RKO (cell line): ENCODE measurements around the gene CTSH.

Experiments
- DNase-seq: peaks from one replicate; pipeline ENCODE4 v3.0.0-alpha.2; 2016; ENCODE audit warnings: low spot score

CTSH gene, protein sequence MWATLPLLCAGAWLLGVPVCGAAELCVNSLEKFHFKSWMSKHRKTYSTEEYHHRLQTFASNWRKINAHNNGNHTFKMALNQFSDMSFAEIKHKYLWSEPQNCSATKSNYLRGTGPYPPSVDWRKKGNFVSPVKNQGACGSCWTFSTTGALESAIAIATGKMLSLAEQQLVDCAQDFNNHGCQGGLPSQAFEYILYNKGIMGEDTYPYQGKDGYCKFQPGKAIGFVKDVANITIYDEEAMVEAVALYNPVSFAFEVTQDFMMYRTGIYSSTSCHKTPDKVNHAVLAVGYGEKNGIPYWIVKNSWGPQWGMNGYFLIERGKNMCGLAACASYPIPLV

DNA sequence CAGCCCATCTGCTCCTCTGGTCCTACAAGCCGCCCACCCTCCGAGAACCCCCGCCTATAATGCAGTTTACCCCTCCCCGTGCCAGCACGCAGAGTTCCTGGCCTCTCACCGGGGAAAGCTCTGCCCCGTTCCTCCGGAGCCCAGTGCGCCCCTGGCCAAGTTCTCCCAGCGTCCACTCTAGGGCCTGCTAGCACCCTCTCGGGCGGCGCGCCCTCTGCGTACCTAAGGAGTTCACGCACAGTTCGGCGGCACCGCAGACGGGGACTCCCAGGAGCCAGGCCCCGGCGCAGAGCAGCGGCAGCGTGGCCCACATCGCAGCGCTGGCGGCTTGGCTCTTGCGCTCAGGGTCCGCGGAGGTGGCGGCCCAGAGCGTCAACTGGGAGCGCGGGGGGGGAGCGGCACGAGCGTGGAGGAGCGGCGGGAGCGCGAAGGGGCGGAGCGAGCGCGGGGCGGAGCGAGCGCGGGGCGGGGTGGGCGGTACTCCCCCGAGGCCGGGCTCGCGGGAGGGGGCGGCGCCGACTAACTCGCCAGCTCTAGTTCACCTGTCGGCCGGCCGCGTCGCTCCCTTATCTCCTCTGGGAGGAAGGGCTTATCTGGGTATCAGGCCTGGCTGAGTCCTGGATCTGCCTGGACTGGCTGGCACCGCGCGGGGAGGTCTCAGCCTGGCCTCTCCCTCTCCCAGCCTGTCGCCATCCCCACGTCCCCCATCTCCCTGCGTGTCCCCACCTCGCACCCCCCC, at the start of gene CTSH:
Gene CTSH (minus strand): TSS at position 378 of the 739 bp plus-strand sequence. CDS start 65 bp downstream, at position 313.
- DNase-seq = peak; percentile 60

DNA sequence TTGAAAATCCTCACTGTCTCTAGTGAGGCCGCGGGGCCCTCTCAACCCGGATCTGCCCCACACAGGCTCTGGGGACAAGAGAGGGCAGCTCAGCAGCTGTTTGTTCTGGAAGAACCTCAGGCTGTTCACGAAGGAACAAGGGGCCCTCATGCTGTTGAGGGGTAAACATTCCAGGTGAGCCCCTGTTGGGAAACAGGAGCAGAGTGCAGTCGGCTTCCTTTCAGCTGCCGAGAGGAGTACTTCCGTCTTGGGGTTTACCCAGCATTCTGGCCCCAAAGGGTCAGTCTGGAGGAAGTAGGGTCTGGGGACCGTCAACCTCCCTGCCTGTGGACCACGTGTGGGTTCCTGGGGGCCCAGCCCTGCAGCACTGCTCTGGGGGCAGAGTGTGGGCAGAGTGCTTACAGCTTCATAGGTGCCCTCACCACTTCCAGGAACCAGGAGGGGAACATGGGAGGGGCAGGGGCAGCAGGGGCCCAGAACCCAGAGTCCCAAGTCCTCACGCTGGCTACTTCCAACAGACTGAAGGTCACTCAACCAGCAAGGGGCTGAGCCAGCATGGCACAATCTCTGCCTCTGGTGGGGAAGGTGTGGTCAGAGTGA, 49.2 kb upstream of the CTSH start:
- DNase-seq = no peak

DNA sequence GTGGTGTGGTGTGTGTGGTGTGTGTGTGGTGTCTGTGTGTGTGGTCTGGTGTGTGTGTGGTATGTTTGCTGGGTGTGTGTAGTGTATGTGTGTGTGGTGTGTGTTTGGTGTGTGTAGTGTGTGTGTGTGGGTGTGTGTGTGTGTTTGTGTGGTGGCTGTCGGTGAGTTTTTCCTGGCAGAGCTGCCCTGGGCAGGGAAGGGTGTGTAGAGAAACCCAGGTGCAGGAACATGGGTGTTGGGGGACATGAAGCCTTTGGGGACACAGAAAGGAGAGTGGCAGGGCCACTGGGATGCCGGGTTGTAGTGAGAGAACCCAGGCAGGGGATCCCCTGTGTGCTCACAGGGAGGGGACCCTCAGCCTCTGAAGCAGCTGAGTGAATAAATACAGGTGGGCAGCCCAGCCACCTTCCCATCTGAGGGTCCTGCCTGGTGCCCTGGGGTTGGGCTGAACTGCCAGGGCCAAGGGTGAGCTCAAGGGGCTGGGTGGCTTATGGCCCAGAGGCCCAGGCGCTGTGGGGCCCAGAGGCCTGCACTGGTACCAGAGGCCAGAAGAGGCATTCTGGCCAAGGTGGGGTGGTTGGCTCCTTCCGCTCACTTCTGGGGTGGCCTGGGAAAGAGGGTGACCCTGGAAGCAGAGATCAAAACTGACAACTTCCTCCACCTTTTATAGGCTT, 48.5 kb upstream of the CTSH start:
- no peak for DNase-seq

DNA sequence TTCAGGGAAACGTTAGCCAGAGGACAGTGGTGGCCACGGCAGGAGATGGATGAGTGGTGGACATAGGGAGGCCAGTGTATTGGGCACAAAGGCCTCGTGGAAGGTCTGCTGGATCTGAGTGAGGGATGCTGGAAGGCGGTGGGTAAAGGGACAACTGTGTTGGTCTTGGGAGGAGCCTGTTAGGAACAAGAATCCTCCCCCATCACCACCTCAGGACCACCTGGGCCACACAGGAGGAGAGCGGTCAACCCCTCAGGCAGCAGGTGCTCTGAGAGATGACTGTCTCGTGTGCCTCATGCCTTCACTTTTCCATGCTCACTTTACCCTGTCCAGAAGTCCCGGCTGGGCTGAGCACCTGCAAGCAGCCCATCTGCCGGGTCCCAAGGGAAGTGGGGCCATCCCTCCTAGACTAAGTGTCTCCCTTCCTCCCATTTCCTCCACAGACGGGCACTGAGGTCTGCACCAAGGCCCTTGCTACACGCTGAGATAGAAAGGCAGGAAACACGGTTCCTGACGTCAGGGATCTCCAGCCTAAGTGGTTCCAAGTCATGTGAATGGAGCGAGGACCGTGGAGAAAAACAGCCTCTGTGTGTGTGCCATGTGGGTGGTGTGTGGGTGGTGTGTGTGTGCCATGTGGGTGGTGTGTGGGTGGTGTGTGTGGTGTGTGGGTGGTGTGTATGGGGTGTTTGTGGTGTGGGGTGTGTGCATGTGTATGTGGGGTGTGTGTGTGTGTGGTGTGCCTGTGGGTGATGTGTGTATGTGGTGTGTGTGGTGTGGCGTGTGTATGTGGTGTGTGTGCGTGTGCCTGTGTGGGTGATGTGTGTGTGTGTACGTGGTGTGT, 47.8 kb upstream of the CTSH start:
- no peak for DNase-seq

DNA sequence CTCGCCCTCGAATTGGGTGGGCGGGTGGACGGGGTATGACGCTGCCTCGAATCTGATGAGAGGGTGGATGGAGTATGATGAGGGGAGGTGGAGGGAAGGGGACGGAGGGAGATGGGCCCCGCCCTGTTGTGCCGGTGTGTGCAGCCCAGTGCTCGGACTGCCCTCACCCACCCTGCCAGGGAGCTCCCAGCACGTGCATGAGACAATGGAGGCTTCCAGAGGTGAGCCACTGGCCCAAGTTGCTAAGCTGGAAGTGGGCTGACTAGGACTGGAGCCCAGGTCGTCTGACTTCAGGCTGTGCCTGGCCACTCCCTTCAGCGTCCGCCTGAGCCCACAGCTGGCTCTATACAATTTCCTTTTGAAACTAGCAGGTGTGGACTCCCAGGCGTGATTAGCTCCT, 47.0 kb upstream of the CTSH start:
- no peak for DNase-seq

DNA sequence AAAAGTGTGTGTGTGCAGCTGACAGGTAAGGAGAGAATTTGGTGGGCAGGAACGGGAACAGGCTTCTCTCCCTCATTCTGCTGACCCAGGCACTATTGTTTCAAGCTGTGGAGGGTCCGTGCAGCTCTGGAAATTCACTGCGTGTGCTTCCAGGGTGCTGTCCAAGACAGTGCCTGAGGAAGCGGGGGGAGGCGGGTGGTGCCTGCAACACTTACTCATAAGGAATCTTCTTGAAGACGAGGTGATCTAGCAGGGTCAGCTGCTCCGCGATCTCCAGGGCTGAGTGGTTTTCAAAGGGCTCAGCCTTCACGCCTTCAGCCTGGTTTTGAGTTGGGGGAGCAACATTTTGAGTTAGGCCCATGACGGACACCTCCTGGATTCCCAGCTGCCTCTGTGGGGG, 46.6 kb upstream of the CTSH start:
- DNase-seq = no peak

DNA sequence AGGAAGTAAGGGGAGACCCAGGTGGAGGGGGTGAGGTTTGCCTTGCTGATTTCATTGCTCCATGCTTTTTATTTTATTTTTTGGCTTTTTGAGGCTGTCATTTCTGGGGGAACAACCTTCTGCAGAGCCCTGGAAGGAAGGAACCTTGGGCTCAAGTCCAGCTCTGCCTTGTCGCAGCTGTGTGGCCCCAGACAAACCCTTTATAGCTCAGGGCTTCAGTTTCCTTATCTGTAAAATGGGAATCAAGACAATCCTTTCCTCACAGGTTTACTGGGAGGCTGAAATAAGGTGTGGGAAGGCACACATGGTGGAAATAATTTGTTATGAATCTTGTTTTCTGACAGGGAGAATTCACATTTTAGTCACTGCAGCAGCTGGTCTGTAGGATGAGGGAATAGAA, 45.4 kb upstream of the CTSH start:
- DNase-seq = no peak

DNA sequence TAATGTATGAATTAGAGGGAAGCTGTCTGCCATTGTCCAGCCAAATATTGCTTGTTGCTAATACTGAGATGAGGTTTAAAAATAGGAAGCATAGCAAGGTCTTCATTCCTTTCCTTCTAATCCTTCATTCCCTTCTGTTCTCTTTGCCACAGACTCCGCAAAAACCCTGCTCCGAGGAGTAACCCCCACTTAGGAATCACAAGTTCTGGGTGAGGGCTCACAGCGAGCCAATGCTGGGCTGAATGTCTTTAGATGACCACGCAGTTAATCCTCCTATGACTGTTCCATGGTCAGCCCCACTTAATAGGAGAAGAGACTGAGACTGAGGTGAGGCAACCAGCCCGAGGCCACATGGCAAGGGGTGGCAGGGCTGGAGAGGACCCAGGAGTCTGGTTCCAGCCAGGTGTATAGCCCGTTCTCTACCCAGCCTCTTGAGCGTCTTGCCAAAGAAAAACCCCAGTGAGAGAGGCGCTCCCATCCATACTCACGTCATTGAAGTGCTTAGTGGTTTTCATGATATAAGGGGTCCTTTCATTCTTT, 44.9 kb upstream of the CTSH start:
- no peak for DNase-seq

DNA sequence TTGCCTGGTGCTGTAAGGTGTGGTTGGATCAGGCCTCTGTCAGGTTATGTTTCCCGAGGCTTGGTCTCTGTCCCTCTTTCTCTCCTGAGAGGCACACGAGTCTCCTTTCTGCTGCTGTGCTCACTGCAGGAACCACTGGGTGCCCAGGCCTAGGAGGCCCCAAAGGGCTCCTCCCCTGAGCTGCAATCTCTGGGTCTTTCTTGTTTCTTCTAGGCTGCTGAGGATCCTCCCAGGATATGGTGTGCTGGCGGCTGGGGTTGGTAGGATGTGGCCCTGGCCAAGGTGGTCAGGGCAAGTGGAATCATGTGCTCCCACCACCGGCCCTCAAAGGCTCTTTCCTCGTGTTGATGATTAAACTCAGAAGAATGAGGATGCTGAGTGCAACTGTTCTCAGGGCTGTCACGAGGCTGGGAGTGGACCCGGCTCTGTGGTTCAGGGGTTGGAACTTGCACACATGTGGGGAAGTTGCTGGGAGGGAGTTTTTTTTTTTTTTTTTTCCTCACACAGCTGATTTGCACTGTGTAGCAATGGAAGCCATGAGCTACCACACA, 43.6 kb upstream of the CTSH start:
- DNase-seq = peak; percentile 50

DNA sequence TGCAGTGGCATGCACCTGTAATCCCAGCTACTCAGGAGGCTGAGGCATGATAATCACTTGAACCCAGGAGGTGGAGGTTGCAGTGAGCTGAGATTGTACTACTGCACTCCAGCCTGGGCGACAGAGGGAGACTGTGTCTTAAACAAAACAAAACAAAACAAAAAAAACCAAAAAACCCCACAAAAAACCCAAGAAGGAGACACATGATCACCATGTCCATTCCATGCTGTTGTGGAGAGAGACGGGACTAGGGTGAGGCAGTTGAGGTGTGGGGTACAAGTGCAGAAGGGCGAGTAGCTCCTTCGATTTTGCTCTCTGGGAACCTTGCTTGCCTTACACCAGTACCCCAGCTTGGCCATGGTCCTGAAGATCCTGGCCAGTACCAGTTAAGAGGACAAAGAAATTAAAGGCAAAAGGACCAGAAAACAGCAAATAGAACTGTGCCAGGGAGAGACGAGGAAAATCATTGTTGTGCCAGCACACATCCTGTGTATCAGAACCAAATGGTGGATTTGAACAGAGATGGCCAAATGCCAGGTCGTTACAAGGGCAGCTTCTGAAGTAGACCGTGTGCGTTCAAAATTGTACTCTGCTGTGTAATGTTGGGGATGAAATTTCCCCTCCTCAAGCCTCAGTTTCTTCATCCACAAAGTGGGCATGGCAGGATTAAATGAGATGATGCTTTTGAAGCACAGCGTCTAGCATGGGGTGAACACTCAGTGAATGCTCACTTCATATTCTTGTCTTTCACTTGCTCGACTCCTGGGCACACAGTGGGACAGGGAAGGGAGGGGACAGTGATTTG, 42.9 kb upstream of the CTSH start:
- no peak for DNase-seq

DNA sequence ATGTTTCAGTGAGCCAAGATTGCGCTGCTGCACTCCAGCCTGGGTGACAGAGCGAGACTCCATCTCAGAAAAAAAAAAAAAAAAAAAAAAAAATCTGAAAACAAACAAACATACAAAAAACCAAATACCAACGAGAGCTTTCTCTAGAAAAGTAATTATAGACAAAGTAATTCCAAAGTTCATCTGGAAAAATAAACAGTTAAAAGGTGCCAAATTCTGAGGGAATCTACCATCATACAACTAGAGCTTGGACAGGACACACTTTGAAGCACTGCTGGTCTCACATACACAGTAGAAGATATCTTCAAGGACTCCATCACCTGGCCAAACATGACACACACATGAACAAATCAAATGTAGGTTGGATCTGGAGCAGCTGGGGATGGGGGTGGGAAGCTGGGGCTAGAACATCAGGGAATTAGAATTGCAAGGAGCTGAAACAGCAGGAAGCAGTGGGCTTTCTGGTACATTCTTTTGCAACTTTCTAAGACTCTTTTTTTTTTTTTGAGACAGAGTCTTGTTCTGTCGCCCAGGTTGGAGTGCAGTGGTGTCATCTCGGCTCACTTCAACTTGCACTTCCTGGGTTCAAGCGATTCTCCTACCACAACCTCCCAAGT, 41.1 kb upstream of the CTSH start:
- no peak for DNase-seq

DNA sequence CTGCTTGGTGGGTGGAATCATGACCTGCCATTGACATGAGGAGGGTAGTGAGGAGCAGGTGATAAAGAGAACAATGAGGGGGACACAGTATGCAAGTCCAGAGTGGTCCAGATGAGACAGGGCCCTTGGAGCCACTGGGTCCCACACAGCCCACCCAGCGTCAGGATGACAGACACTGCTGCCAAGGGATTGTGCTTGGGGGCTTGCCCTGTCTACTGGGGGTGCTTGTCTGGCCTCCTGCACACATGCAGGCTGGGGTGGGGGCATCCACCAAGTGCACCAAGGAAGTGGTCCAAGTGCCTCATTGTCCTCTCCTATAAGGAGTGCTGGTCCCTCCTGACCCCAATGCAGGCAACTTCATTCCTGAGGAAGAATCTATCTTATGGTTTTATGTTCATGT, 39.2 kb upstream of the CTSH start:
- no peak for DNase-seq

DNA sequence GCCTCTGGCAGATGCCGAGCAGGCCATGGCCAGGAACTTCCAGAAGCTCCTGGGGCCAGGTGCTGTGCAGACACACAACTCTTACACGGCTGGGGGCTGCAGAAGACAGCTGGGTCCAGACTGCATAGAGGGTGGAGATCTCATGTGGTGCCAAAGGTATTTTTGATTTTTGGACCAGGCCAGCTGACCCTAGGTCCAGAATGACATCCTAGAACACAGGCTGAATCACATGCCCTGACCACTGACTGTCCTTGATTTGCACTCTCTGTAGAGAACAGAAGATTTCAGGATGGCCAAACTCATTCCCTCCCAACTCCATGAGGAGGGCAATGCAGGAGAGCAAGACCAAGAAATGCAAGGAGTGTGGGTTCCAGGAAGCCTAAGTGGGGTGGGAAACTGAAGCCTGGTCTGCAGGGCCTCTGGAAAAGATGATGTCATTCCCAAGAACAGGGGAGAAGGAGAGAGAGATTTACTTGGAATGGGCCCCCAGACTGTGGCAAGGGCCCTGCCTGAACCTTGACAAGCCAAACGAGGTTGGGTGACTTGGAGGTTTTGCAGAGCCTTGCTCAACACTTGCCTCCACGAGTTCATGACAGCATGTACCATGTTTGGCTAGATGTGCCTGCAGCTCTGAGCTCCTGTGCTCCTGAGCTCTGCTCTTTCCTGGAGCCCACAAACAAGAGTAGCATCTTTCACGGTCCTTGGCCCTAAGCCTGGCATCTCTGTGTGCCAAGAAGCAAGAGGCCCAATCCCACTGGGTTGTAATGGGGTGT, 38.5 kb upstream of the CTSH start:
- no peak for DNase-seq

DNA sequence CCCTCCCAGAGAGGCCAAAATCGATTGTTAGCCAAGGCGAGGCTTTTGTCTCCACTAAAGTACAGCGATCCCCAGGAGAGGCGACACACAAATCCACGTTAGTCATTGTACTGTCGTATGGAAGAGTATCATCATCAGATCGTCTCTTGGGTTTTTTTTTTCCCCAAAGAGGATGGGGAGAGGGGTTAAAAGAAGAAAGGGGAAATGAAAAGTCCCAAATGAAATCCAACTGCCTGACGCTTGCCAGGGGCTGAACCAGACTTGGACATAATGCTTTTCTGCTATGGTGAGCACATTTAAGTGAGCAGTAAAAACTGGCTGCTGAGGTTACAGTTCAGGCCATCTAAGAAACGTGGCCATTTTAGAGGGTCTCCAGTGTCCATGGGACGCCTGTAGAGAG, 37.9 kb upstream of the CTSH start:
- DNase-seq = no peak

DNA sequence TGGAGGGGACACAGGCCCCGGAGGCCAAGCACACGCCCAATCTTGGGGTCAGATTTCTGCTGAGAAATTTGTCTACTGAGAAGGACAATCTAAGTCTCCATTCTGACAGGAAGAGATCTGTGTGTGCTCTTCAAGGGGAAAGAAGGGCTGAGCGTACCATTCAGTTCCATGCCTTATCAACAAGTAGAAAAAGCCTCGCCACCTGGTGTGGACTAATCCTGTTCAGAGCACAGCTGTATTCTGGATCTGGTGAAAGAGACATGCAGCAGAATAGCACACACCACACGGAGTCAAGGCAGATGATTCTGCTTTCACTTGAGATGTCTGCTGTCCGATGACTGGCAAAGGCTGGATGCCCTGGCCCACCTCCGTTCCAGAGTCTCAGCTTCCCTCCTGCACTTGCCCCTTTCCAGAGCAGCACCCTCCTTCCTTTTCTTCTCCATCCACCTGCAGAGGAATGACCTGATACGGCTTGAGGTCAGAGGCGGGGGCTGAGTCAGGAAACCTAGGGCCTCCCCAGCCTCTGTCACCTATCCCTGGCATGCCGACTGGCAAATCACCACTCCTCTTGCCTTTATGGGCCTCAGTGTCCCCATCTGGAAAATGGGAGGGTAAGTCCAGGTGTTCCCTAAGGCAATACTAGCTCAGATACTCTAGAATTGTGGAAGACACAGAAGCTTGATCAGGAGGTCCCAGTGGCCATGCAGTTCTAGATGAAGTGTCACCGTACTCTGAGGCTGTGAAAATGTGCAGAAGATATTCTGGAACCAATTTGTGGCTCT, 36.9 kb upstream of the CTSH start:
- no peak for DNase-seq

DNA sequence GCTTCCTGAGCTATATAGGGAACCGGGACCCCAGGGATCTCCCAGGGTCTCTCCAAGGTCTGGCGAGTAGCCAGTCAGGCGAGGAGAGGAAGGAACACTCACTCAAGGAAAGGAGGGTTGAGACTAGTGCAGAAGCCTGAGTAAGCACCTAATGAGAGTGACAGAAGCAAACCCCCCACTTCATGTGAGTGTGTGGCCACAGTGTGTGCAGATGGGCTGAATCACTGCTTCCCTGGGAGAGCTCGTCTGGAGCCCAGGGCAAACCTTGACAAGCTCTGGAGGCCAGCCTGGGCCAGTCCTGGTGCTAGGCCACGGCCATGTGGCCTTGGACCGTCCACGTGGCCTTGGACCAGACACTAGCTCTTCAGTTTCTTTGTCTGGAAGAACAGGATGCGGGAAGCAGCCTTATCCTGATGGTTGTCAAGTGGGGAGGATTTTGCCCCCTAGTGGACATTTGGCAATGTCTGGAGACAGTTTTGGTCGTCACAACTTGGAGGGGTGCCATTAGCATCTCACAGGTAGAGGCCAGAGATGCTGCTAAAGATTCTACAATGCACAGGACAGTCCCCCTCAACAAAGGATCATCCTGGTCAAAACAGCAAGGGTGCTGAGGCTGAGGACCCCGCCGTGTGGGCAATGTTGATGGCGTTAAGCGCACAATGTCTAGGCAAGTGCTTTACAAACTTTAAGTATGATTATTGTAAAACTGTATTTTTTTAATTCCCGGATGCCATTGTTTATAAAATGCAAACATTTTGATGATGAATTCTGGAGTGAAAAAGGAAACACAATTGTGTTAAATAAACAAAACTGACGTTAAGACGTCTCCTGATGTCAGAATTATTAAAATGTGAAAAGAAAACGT, 34.8 kb upstream of the CTSH start:
- peak; percentile 63 for DNase-seq

DNA sequence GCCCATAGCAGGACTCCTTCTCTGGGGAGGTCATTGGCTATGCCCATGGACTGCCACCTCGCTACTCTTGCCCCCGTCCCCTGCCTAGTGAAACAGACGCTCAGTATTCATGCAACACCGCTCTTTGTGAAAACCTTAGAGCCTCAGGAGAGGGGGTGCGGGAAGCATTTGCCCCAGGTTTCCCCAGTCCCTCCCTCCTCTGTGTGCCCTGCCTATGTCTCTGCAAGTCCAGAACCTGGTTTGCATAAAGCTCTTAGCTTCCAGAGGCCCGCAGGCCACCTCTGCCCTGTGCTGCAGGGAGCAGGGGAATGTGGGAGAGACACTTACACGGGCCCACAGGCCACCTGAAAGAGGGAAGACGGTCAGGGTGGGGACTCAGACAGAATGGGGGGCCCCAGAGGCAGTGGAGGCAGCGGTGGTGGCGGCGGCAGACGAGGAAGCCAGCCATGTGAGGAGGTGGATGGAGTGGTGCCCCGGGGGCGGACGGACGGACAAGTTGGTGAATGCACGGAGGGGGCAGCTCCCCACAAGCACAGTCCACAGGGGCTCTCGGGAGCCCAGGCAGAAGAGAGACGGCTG, 33.8 kb upstream of the CTSH start:
- DNase-seq = no peak
